Chondrocyte (in vitro differentiated cells): Measurements from ENCODE around the gene ATP8B3. TPM values are rescaled to one million over a fixed set of nuclear protein-coding genes. Genes with fewer than 3 reads are reported as not detected.

Experiments used
- DNase-seq: peaks from one replicate; pipeline ENCODE4 v3.0.0; 2021; ENCODE audit warnings: mixed read lengths, low spot score
- H3K27ac Mint-ChIP-seq: one replicate; pipeline ENCODE4 v1.8.0; 2021; ENCODE audit warnings: mild to moderate bottlenecking, moderate library complexity, mixed read lengths; ENCODE audit not compliant: unreplicated experiment
- H3K27me3 Mint-ChIP-seq: 2 replicates; pipeline ENCODE4 v1.8.0; 2021; ENCODE audit warnings: low read depth, mixed read lengths
- H3K36me3 Mint-ChIP-seq: 2 replicates; pipeline ENCODE4 v1.8.0; 2021; ENCODE audit warnings: low read depth, mixed read lengths
- H3K4me1 Mint-ChIP-seq: 2 replicates; pipeline ENCODE4 v1.8.0; 2021; ENCODE audit warnings: low read depth, mild to moderate bottlenecking, mixed read lengths
- H3K4me3 Mint-ChIP-seq: one replicate; pipeline ENCODE4 v1.8.0; 2021; ENCODE audit warnings: mild to moderate bottlenecking, moderate library complexity, mixed read lengths; ENCODE audit not compliant: unreplicated experiment
- H3K9me3 Mint-ChIP-seq: 2 replicates; pipeline ENCODE4 v1.8.0; 2021; ENCODE audit warnings: low read depth, mixed read lengths
- CTCF ChIP-seq: fragments of 200-600 bp; sonication (generic); IDR thresholded peaks from 2 replicates; pipeline ENCODE4 v1.5.0; 2021; ENCODE audit warnings: antibody characterized with exemption, mild to moderate bottlenecking, moderate library complexity
- long read RNA-seq: library from polyadenylated mRNA; stranded (forward); transcript quantifications from one replicate; pipeline ENCODE4 v2.0.0, GENCODE V29; 2021
- total RNA-seq: library from RNA; stranded (reverse); gene quantifications from 3 replicates; pipeline ENCODE4 v1.2.1, GENCODE V29; 2021

The ATP8B3 gene
- total RNA-seq, result 1.9 to 6.0 TPM (median 5.7 TPM) in 3 replicates
- long read RNA-seq, partial matches to known transcripts, result 1 of 4 reads
- long read RNA-seq, other reads (novel, unspliced or antisense), result 3 of 4 reads

DNA sequence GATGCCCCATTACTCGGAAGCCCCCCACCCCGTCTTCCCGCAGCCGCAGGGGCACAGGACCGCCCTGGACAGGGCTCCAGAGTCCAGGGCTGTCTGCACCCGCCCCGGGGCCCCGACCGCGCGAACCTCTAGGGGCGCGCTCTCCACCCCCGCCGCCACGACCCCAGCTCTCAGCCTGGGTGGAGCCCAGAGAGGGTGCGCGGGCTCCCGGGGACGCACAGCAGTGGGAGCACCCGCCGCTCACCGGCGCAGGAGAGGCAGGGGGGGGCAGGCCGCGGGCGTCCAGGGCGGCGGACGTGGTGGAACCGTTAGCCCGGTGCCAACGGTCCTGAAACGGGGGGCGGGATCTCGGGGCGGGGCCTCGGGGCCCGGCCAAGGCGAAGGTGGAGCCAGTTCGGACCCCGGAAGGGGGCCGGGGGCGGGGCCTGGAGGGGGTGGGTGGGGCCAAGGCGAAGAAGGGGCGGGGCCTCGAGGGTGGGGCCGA, at the start of gene ATP8B3:
Gene ATP8B3, minus strand, starts transcription at position 335 of the 484 bp plus-strand sequence. CDS start 540 bp downstream, outside the sequence.
- peaks cover 15% of the 10 kb centered on the region for H3K4me1 Mint-ChIP-seq
- peaks cover 1% of the 10 kb centered on the region for H3K36me3 Mint-ChIP-seq
- H3K27me3 Mint-ChIP-seq, result no peaks in the 10 kb centered on the region
- peak; percentile 31 for TF ChIP-seq CTCF
- H3K9me3 Mint-ChIP-seq, result no peaks in the 10 kb centered on the region
- H3K4me3 Mint-ChIP-seq, result peak within 1 kb of the TSS; percentile 89
- H3K27ac Mint-ChIP-seq, result peak within 1 kb of the TSS; percentile 81
- DNase-seq, result no peak

DNA sequence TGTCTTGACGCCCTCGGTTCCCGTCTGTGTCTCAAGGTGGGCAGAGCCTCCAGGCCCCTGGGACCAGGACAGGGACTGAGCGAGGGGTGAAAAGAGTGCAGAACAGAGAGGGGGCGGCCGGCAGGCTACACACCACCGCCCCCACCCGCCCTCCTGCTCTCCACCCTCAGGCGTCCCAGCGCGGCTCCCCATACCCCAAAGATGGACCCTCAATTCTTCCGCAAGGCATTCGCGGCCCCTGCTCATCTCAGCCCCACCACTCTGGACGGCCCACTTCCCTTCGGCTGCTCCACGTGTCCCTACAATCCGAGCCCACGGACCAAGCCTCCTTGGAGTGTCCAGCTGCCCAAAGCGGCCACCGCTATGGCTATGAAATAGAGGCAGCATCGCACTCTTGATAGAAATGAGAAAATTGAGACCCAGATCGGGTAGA, 49.5 kb upstream of the ATP8B3 start:
- peak overlapping the region; percentile 88 for H3K4me3 Mint-ChIP-seq
- TF ChIP-seq CTCF, result no peak
- H3K36me3 Mint-ChIP-seq, result no peaks in the 10 kb centered on the region
- peak overlapping the region; percentile 87 for H3K27ac Mint-ChIP-seq
- peaks cover 43% of the 10 kb centered on the region for H3K4me1 Mint-ChIP-seq
- H3K27me3 Mint-ChIP-seq, result no peaks in the 10 kb centered on the region
- DNase-seq, result no peak
- H3K9me3 Mint-ChIP-seq, result no peaks in the 10 kb centered on the region

DNA sequence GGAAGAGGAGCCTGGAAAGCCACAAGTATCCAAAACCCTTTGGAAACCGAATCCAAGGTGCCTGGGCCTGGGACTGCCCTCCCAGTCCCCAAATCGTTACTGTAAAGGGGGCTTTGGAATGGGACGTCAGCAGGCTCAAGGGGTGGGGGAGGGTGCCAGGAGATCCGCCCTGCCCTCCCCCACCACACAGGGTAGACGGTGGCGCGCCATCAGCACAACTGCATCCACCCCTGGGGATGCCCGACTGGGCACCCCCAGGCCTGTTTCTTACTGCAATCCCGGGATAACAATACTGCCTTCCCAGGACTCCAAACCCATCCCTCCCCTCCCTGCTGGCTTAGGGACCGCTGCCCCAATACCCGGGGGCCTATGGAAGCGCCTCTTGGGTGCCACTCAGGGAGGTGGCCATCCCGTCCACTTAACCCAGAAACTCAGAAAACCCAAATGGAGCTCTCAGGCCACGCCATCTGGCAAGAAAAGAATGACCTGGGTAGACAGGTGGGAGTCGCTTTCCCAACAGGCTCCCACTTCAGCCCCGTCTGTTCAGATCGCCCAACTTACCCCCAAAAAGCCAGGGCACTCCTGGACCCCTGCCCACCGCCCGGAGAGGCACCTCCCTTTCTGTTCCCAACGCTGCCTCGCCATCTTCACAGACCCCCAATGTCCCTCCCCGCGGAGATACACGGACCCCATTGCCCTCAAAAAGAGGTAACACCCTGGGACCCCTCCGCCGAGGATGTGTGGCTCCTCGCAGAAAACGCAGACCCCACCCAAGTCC, 48.9 kb upstream of the ATP8B3 start:
- H3K27ac Mint-ChIP-seq, result peak overlapping the region; percentile 87
- no peaks in the 10 kb centered on the region for H3K27me3 Mint-ChIP-seq
- no peaks in the 10 kb centered on the region for H3K36me3 Mint-ChIP-seq
- TF ChIP-seq CTCF, result no peak
- H3K4me3 Mint-ChIP-seq, result peak overlapping the region; percentile 88
- H3K9me3 Mint-ChIP-seq, result no peaks in the 10 kb centered on the region
- H3K4me1 Mint-ChIP-seq, result peaks cover 49% of the 10 kb centered on the region
- no peak for DNase-seq

- H3K27me3 Mint-ChIP-seq, result no peaks in the 10 kb centered on the region
- no peak for TF ChIP-seq CTCF
- H3K4me1 Mint-ChIP-seq, result peaks cover 55% of the 10 kb centered on the region
- H3K9me3 Mint-ChIP-seq, result no peaks in the 10 kb centered on the region
- H3K4me3 Mint-ChIP-seq, result no peak overlapping the region
- DNase-seq, result no peak
- H3K27ac Mint-ChIP-seq, result peak overlapping the region; percentile 41
- H3K36me3 Mint-ChIP-seq, result no peaks in the 10 kb centered on the region
These were observed 48.1 kb upstream of the ATP8B3 start for GRCh38 chr19:1860042-1860775.

DNA sequence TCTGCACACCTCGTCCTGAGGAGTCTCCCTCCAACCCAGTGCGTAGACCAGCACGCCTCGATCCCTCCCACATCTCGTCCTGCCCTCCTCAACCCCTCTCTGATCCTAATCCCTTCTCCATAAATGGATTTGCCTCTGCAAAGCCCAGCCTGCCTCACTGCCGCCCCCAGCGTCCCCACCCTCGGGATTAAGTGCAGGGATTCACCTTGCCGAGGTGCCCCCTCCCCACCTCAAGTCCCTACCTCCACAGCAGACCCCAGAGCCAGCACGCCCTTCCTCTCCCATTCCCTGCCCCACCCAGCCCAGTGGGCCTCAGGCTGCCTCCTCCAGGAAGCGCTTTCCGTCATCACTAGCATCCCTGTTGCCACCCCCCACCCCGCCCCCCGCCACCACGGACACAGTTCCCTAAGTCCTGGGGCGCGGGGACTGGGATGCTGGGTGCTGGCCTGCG, 47.3 kb upstream of the ATP8B3 start:
- DNase-seq, result no peak
- Mint-ChIP-seq H3K27me3 (no peaks in the 10 kb centered on the region), H3K27ac (peak overlapping the region; percentile 72), H3K36me3 (no peaks in the 10 kb centered on the region), H3K9me3 (no peaks in the 10 kb centered on the region), H3K4me3 (no peak overlapping the region), H3K4me1 (peaks cover 62% of the 10 kb centered on the region)
- TF ChIP-seq CTCF, result no peak
